Measurements from ENCODE around the gene MTF1. TPM values are rescaled to one million over a fixed set of nuclear protein-coding genes. Genes with fewer than 3 reads are reported as not detected.

The MTF1 gene
- total RNA-seq, 1 donor from 2014 or later = 14.8 TPM

- Mint-ChIP-seq H3K27ac (ENCODE audit: unreplicated experiment) (no peak overlapping the region), H3K4me1 (ENCODE audit: low read depth) (no peaks in the 10 kb centered on the region), H3K27me3 (ENCODE audit: low read depth) (no peaks in the 10 kb centered on the region), H3K4me3 (ENCODE audit: unreplicated experiment) (no peak overlapping the region), H3K36me3 (ENCODE audit: low read depth) (peaks cover 43% of the 10 kb centered on the region), H3K9me3 (ENCODE audit: low read depth) (no peaks in the 10 kb centered on the region)
- DNase-seq (ENCODE audit: low spot score) = no peak
- no peak for TF ChIP-seq CTCF (IDR thresholded peaks at IDR 0.05)
Observed at GRCh38 chr1:37831809-37832208, 27.6 kb downstream of the MTF1 start.

- Mint-ChIP-seq H3K4me1 (ENCODE audit: low read depth) (no peaks in the 10 kb centered on the region), H3K27ac (ENCODE audit: unreplicated experiment) (no peak overlapping the region), H3K27me3 (ENCODE audit: low read depth) (no peaks in the 10 kb centered on the region), H3K4me3 (ENCODE audit: unreplicated experiment) (no peak overlapping the region), H3K9me3 (ENCODE audit: low read depth) (no peaks in the 10 kb centered on the region), H3K36me3 (ENCODE audit: low read depth) (peaks cover 41% of the 10 kb centered on the region)
- DNase-seq (ENCODE audit: low spot score) = no peak
- no peak for TF ChIP-seq CTCF (IDR thresholded peaks at IDR 0.05)
Observed at GRCh38 chr1:37831109-37831508, 28.3 kb downstream of the MTF1 start.

DNA sequence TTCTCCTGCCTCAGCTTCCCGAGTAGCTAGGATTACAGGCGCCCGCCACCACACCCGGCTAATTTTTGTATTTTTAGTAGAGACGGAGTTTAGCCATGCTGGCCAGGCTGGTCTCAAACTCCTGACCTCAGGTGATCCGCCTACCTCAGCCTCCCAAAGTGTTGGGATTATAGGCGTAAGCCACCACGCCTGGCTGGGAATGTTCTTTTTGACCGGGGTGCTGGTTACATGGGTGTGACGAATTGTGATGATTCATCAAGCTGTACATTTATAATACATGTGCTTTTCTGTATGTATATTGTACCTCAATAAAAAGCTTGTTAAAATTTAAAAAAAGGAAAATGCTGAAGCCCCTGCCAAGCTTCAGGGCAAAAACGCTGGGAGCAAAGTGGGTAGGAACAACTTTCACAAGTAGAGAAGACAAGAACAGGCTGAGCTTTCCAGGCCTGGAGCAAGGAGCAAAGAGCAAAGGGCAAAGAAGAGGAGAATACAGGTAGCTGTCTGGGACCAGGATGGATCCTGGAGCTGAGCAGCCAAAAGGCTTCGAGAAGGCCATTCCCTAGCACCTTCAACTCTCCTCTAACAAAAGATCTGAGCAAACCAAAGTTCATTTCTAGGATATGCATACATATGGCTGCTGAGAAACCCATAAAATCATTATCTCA is 30.9 kb downstream of the MTF1 start:
- no peak for DNase-seq (ENCODE audit: low spot score)
- Mint-ChIP-seq H3K4me1 (ENCODE audit: low read depth) (no peaks in the 10 kb centered on the region), H3K36me3 (ENCODE audit: low read depth) (peaks cover 27% of the 10 kb centered on the region), H3K27ac (ENCODE audit: unreplicated experiment) (no peak overlapping the region), H3K4me3 (ENCODE audit: unreplicated experiment) (no peak overlapping the region), H3K9me3 (ENCODE audit: low read depth) (no peaks in the 10 kb centered on the region), H3K27me3 (ENCODE audit: low read depth) (no peaks in the 10 kb centered on the region)
- no peak for TF ChIP-seq CTCF (IDR thresholded peaks at IDR 0.05)

- H3K4me3 Mint-ChIP-seq (ENCODE audit: unreplicated experiment) = no peak overlapping the region
- DNase-seq (ENCODE audit: low spot score) = no peak
- peaks cover 30% of the 10 kb centered on the region for H3K36me3 Mint-ChIP-seq (ENCODE audit: low read depth)
- TF ChIP-seq CTCF (IDR thresholded peaks at IDR 0.05) = no peak
- no peak overlapping the region for H3K27ac Mint-ChIP-seq (ENCODE audit: unreplicated experiment)
- no peaks in the 10 kb centered on the region for H3K4me1 Mint-ChIP-seq (ENCODE audit: low read depth)
- H3K27me3 Mint-ChIP-seq (ENCODE audit: low read depth) = no peaks in the 10 kb centered on the region
- H3K9me3 Mint-ChIP-seq (ENCODE audit: low read depth) = no peaks in the 10 kb centered on the region
Observed at GRCh38 chr1:37825506-37825905, 33.9 kb downstream of the MTF1 start.

DNA sequence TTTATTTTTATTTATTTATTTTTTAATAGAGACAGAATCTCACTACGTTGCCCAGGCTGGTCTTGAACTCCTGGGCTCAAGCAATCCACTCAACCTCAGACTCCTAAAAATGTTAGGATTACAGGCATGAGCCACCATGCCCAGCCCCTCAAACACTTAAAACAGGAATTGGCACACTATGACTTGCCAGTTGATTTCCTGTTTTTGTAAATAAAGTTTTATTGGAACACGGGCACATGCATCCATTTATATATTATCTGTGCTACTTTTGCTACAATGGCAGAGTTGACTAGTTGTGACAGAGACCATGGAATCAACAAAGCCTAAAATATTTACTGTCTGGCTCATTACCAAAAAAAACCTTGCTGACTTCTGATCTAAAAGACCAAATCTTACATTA is 35.4 kb downstream of the MTF1 start:
- no peak for DNase-seq (ENCODE audit: low spot score)
- Mint-ChIP-seq H3K36me3 (ENCODE audit: low read depth) (peaks cover 31% of the 10 kb centered on the region), H3K27ac (ENCODE audit: unreplicated experiment) (no peak overlapping the region), H3K27me3 (ENCODE audit: low read depth) (no peaks in the 10 kb centered on the region), H3K4me3 (ENCODE audit: unreplicated experiment) (no peak overlapping the region), H3K9me3 (ENCODE audit: low read depth) (no peaks in the 10 kb centered on the region), H3K4me1 (ENCODE audit: low read depth) (no peaks in the 10 kb centered on the region)
- TF ChIP-seq CTCF (IDR thresholded peaks at IDR 0.05) = no peak
